ENCODE measurements around the gene CASZ1. TPM values are rescaled to one million over a fixed set of nuclear protein-coding genes. Genes with fewer than 3 reads are reported as not detected.

CASZ1 gene
- total and polyA plus RNA-seq, 10 of the 15 experiments (the other 5 are each of a cell fraction or from before 2014, with no cell fraction given), result 0.52 to 9.8 (median 3.7) TPM

GRCh38 chr1:10720635-10721034 is 75.8 kb downstream of the CASZ1 start (continued):
- TF ChIP-seq ATF3 (IDR thresholded peaks at IDR 0.05; ENCODE audit: borderline replicate concordance, extremely low read depth, low read depth, low read length) (no peak), ZNF592 (IDR thresholded peaks at IDR 0.05) (no peak), SIN3A (IDR thresholded peaks at IDR 0.05; ENCODE audit: low read depth, low read length) (no peak), MLLT1 (IDR thresholded peaks at IDR 0.05) (no peak)

- H3K9me3 ChIP-seq (replicated peaks; ENCODE audit: control insufficient read depth, insufficient read depth, low read length), result no peaks in the 10 kb centered on the region
- SMC1A ChIA-PET (ENCODE audit: uncharacterized antibody, unreplicated experiment), result no interaction called here
- CTCF ChIA-PET, result no interaction called here
- H2AFZ ChIP-seq (ENCODE audit: control insufficient read depth, low read depth, low read length), result no peak overlapping the region
- no peak overlapping the region for H3K27ac ChIP-seq (ENCODE audit: control insufficient read depth, insufficient read depth)
- DNase-seq (ENCODE audit: low read depth, low spot score), result no peak
- H3K4me3 ChIP-seq, result no peak overlapping the region
- no TSS peak for BruUV-seq (replicated peaks)
- POLR2A ChIA-PET, result no interaction called here
- no peaks in the 10 kb centered on the region for H4K20me1 ChIP-seq (ENCODE audit: control insufficient read depth, insufficient read depth)
- in situ Hi-C loops (cut with MboI) (no loop called here), intact Hi-C loops (cut with micrococcal nuclease; ENCODE audit: unreplicated experiment) (no loop called here)
- H3K9ac ChIP-seq (ENCODE audit: control insufficient read depth, insufficient read depth, low read length), result no peak overlapping the region
- peaks cover 0 to 3% of the 10 kb centered on the region in 2 experiments; a peak in 2 of 4 replicates for H3K27me3 ChIP-seq (replicated peaks in 1 of 2; ENCODE audit: control insufficient read depth in 2 of 2, insufficient read depth in 2 of 2, low read length in 1 of 2)
- WGBS (ENCODE audit: insufficient coverage, insufficient replicate concordance, low lambda C conversion rate, missing lambda C conversion rate), result 24% methylated on average over 6 of the region's 9 CpGs
- no peaks in the 10 kb centered on the region for H3K36me3 ChIP-seq (ENCODE audit: control insufficient read depth in 2 of 2, insufficient read depth in 2 of 2, low read length in 1 of 2)
- FAIRE-seq, result no peak
- H3K79me2 ChIP-seq (ENCODE audit: control insufficient read depth, insufficient read depth, low read length), result no peaks in the 10 kb centered on the region
- RAD21 ChIA-PET (ENCODE audit: unreplicated experiment), result no interaction called here
- no peaks in the 10 kb centered on the region for H3K4me1 ChIP-seq (ENCODE audit: control insufficient read depth, insufficient read depth, low read length)
- no peak for TF ChIP-seq ATF7 (IDR thresholded peaks at IDR 0.05; ENCODE audit: low read depth)
- no peak for ATAC-seq
- no peak overlapping the region for H3K4me2 ChIP-seq (ENCODE audit: control insufficient read depth, insufficient read depth)
Observed at GRCh38 chr1:10718083-10718415, 78.4 kb downstream of the CASZ1 start.
